A673 (cell line): ENCODE results near the gene DGCR8.

Experiments
- CTCF ChIP-seq: fragments of 300-800, 200-600 bp; sonication (generic); conservative IDR thresholded peaks from 2 replicates; pipeline ENCODE4 v1.5.1; 2017; ENCODE audit warnings: low read depth, mild to moderate bottlenecking, antibody characterized with exemption, low read length, moderate library complexity, mixed read lengths
- EZH2 ChIP-seq: fragments of 200-600 bp; sonication (generic); IDR thresholded peaks from 2 replicates; pipeline ENCODE4 v1.6.1; 2017; ENCODE audit warnings: borderline replicate concordance, low read depth, mild to moderate bottlenecking, mixed read lengths, antibody characterized with exemption, low read length; ENCODE audit not compliant: poor library complexity, severe bottlenecking

- no peak for TF ChIP-seq CTCF
- TF ChIP-seq EZH2 = no peak
Observed at GRCh38 chr22:20086763-20087162, 6.7 kb downstream of the DGCR8 start.
